HEK293 (cell line): Measurements from ENCODE around the gene CAMK2N1.

ENCODE experiments used
- CTCF ChIA-PET: fragments of 350-600 bp; formaldehyde crosslinking; extraction: SDS; loops from one replicate; lab custom pipeline; 2021; ENCODE audit warnings: antibody characterized with exemption; lab: Yijun Ruan, JAX
- POLR2A ChIA-PET: fragments of 300-600 bp; formaldehyde crosslinking; extraction: SDS; loops from one replicate; lab custom pipeline; 2020; ENCODE audit warnings: antibody characterized with exemption, inconsistent platforms; lab: Yijun Ruan, JAX
- H3K27ac ChIP-seq: fragments of 200-500 bp; sonication (Bioruptor generic); 2 replicates; pipeline ENCODE4 v1.5.1; 2014; ENCODE audit warnings: low read depth, low read length, control low read depth, inconsistent platforms; ENCODE audit errors: extremely low read depth
- H3K36me3 ChIP-seq, 2 experiments: fragments of 200-500 bp in 1 of 2; sonication (Bioruptor generic) in 1 of 2; 1 replicate in 1 of 2; 2 replicates in 1 of 2; pipeline ENCODE4 v1.5.1; 2014 to 2017; ENCODE audit warnings: inconsistent platforms in 2 of 2, low read length in 2 of 2; ENCODE audit not compliant: control insufficient read depth in 2 of 2, insufficient read depth in 1 of 2
- H3K4me1 ChIP-seq: fragments of 200-500 bp; sonication (Bioruptor generic); 2 replicates; pipeline ENCODE4 v1.5.1; 2014; ENCODE audit warnings: mild to moderate bottlenecking, low read length, inconsistent platforms; ENCODE audit not compliant: control insufficient read depth, insufficient read depth
- H3K4me3 ChIP-seq: 2 replicates; pipeline ENCODE4 v1.5.1; 2011; ENCODE audit warnings: low read depth, mild to moderate bottlenecking, control low read depth, low read length, moderate library complexity
- H3K9me3 ChIP-seq: fragments of 200-500 bp; sonication (Bioruptor generic); 2 replicates; pipeline ENCODE4 v1.5.1; 2014; ENCODE audit warnings: low read depth, low read length, inconsistent platforms; ENCODE audit not compliant: control insufficient read depth, insufficient read depth
- GFI1B ChIP-seq: fragments of 450-650 bp; formaldehyde crosslinking; IDR thresholded peaks from 2 replicates; pipeline ENCODE4 v1.5.1; 2016; ENCODE audit warnings: missing biosample characterization, missing genetic modification characterization
- HOXC10 ChIP-seq: sonication (generic); formaldehyde crosslinking; IDR thresholded peaks from 2 replicates; pipeline ENCODE4 v1.8.1; 2023; ENCODE audit warnings: mild to moderate bottlenecking, missing genetic modification reagents
- IKZF3 ChIP-seq: fragments of 450-650 bp; IDR thresholded peaks from 2 replicates; pipeline ENCODE4 v1.5.0; 2018; ENCODE audit warnings: missing biosample characterization, mild to moderate bottlenecking, missing genetic modification characterization, moderate library complexity
- KLF1 ChIP-seq: fragments of 450-650 bp; formaldehyde crosslinking; IDR thresholded peaks from 2 replicates; pipeline ENCODE4 v1.5.1; 2016; ENCODE audit warnings: missing biosample characterization, missing genetic modification characterization
- KLF17 ChIP-seq: fragments of 450-650 bp; formaldehyde crosslinking; IDR thresholded peaks from 2 replicates; pipeline ENCODE4 v1.5.1; 2016; ENCODE audit warnings: missing biosample characterization, missing genetic modification characterization
- KLF7 ChIP-seq: fragments of 450-650 bp; formaldehyde crosslinking; IDR thresholded peaks from 2 replicates; pipeline ENCODE4 v1.5.1; 2016; ENCODE audit warnings: missing biosample characterization, missing genetic modification characterization, borderline replicate concordance
- PATZ1 ChIP-seq: fragments of 450-650 bp; formaldehyde crosslinking; IDR thresholded peaks from 2 replicates; pipeline ENCODE4 v1.5.1; 2016; ENCODE audit warnings: missing biosample characterization, missing genetic modification characterization
- SETDB1 ChIP-seq: IDR thresholded peaks from one replicate; pipeline ENCODE4 v1.6.1; 2017; ENCODE audit warnings: mild to moderate bottlenecking, low read length, moderate library complexity, mixed read lengths; ENCODE audit not compliant: insufficient read length
- SP7 ChIP-seq: fragments of 450-650 bp; formaldehyde crosslinking; IDR thresholded peaks from 2 replicates; pipeline ENCODE4 v1.5.1; 2016; ENCODE audit warnings: missing biosample characterization, missing genetic modification characterization
- TCF7L2 ChIP-seq: IDR thresholded peaks from 2 replicates; pipeline ENCODE4 v1.6.1; 2011; ENCODE audit warnings: low read depth, mild to moderate bottlenecking, inconsistent platforms, low read length, moderate library complexity, borderline replicate concordance
- WT1 ChIP-seq: fragments of 450-650 bp; formaldehyde crosslinking; IDR thresholded peaks from 2 replicates; pipeline ENCODE4 v1.5.1; 2016; ENCODE audit warnings: missing biosample characterization, missing genetic modification characterization
- ZFHX2 ChIP-seq: fragments of 450-650 bp; formaldehyde crosslinking; conservative IDR thresholded peaks from 2 replicates; pipeline ENCODE4 v1.5.1; 2016; ENCODE audit warnings: missing biosample characterization, missing genetic modification characterization
- ZNF138 ChIP-seq: fragments of 450-650 bp; formaldehyde crosslinking; IDR thresholded peaks from 2 replicates; pipeline ENCODE4 v1.5.1; 2016; ENCODE audit warnings: missing biosample characterization, missing genetic modification characterization, borderline replicate concordance
- ZNF157 ChIP-seq: fragments of 450-650 bp; formaldehyde crosslinking; IDR thresholded peaks from 2 replicates; pipeline ENCODE4 v1.5.1; 2016; ENCODE audit warnings: missing biosample characterization, missing genetic modification characterization
- ZNF19 ChIP-seq: fragments of 450-650 bp; formaldehyde crosslinking; IDR thresholded peaks from 2 replicates; pipeline ENCODE4; 2016; ENCODE audit warnings: missing biosample characterization, missing genetic modification characterization, low read depth
- ZNF221 ChIP-seq: fragments of 450-650 bp; formaldehyde crosslinking; IDR thresholded peaks from 2 replicates; pipeline ENCODE4 v1.5.1; 2017; ENCODE audit warnings: missing biosample characterization, missing genetic modification characterization, borderline replicate concordance
- ZNF24 ChIP-seq: fragments of 450-650 bp; formaldehyde crosslinking; IDR thresholded peaks from 2 replicates; pipeline ENCODE4 v1.5.1; 2016; ENCODE audit warnings: missing biosample characterization, missing genetic modification characterization
- ZNF311 ChIP-seq: fragments of 450-650 bp; formaldehyde crosslinking; IDR thresholded peaks from 2 replicates; pipeline ENCODE4 v1.5.1; 2017; ENCODE audit warnings: missing biosample characterization, missing genetic modification characterization, borderline replicate concordance
- ZNF510 ChIP-seq: fragments of 450-650 bp; formaldehyde crosslinking; IDR thresholded peaks from 2 replicates; pipeline ENCODE4 v1.5.1; 2018; ENCODE audit warnings: mild to moderate bottlenecking, missing genetic modification characterization, missing biosample characterization; ENCODE audit not compliant: insufficient replicate concordance
- ZNF529 ChIP-seq: fragments of 450-650 bp; formaldehyde crosslinking; IDR thresholded peaks from 2 replicates; pipeline ENCODE4 v1.5.1; 2017; ENCODE audit warnings: missing genetic modification characterization, missing biosample characterization; ENCODE audit not compliant: insufficient replicate concordance
- ZNF561 ChIP-seq: fragments of 450-650 bp; IDR thresholded peaks from 2 replicates; pipeline ENCODE4 v1.5.1; 2018; ENCODE audit warnings: missing biosample characterization, missing genetic modification characterization, borderline replicate concordance
- ZNF585B ChIP-seq: fragments of 450-650 bp; formaldehyde crosslinking; IDR thresholded peaks from 2 replicates; pipeline ENCODE4 v1.5.1; 2016; ENCODE audit warnings: missing biosample characterization, missing genetic modification characterization
- ZNF621 ChIP-seq: fragments of 450-650 bp; formaldehyde crosslinking; IDR thresholded peaks from 2 replicates; pipeline ENCODE4 v1.5.1; 2017; ENCODE audit warnings: missing biosample characterization, missing genetic modification characterization
- ZNF623 ChIP-seq: fragments of 450-650 bp; formaldehyde crosslinking; IDR thresholded peaks from 2 replicates; pipeline ENCODE4 v1.5.1; 2016; ENCODE audit warnings: missing biosample characterization, missing genetic modification characterization
- ZNF624 ChIP-seq: fragments of 450-650 bp; formaldehyde crosslinking; IDR thresholded peaks from 2 replicates; pipeline ENCODE4 v1.5.1; 2017; ENCODE audit warnings: missing biosample characterization, missing genetic modification characterization
- ZNF626 ChIP-seq: fragments of 450-650 bp; sonication (Bioruptor Pico); formaldehyde crosslinking; IDR thresholded peaks from 2 replicates; pipeline ENCODE4 v1.5.1; 2018; ENCODE audit warnings: missing biosample characterization, missing genetic modification characterization, inconsistent platforms
- ZNF670 ChIP-seq: fragments of 450-650 bp; formaldehyde crosslinking; IDR thresholded peaks from 2 replicates; pipeline ENCODE4 v1.5.1; 2016; ENCODE audit warnings: missing biosample characterization, missing genetic modification characterization, low read depth
- ZNF707 ChIP-seq: fragments of 450-650 bp; formaldehyde crosslinking; IDR thresholded peaks from 2 replicates; pipeline ENCODE4 v1.5.1; 2016; ENCODE audit warnings: missing biosample characterization, missing genetic modification characterization
- ZNF768 ChIP-seq: fragments of 450-650 bp; formaldehyde crosslinking; IDR thresholded peaks from 2 replicates; pipeline ENCODE4 v1.5.1; 2018; ENCODE audit warnings: missing biosample characterization, mild to moderate bottlenecking, missing genetic modification characterization
- ZNF791 ChIP-seq: fragments of 450-650 bp; formaldehyde crosslinking; IDR thresholded peaks from 2 replicates; pipeline ENCODE4 v1.5.1; 2016; ENCODE audit warnings: missing biosample characterization, missing genetic modification characterization
- ZSCAN23 ChIP-seq: fragments of 450-650 bp; formaldehyde crosslinking; IDR thresholded peaks from 2 replicates; pipeline ENCODE4 v1.5.1; 2016; ENCODE audit warnings: missing biosample characterization, missing genetic modification characterization
- TF ChIP-seq, protein P1 (sequence below): fragments of 450-650 bp; formaldehyde crosslinking; IDR thresholded peaks from 2 replicates; pipeline ENCODE4 v1.5.1; 2016; ENCODE audit warnings: missing biosample characterization, missing genetic modification characterization

CAMK2N1 gene

GRCh38 chr1:20486457-20487235 is 636 bp upstream of the CAMK2N1 start:
- ChIA-PET CTCF (interaction anchor here (0.7 to 1.4 kb wide), 5 partner anchors 8 to 274 kb away, joined by 3 to 6 read pairs (median 4); no protein-coding TSS in a partner anchor), POLR2A (interaction anchor here (0.9 to 1.5 kb wide), 3 partner anchors 21 to 28 kb away, joined by 3 to 6 read pairs (median 5); partner anchors contain the start of gene MUL1)
- H3K27ac ChIP-seq = peak overlapping the region; percentile 73; the same call in 1 of the 2 replicates
- no peaks in the 10 kb centered on the region for H3K9me3 ChIP-seq
- no peaks in the 10 kb centered on the region for H3K4me1 ChIP-seq
- H3K36me3 ChIP-seq = no peaks in the 10 kb centered on the region
- H3K4me3 ChIP-seq = peak overlapping the region; percentile 70
- TF ChIP-seq ZNF138 (tag by site-specific recombination) (no peak), ZNF768 (no peak), ZNF791 (tag by site-specific recombination) (no peak), GFI1B (tag by site-specific recombination) (no peak), SP7 (tag by site-specific recombination) (peak; percentile 45), ZNF19 (tag by site-specific recombination) (no peak), PATZ1 (tag by site-specific recombination) (peak; percentile 78), KLF1 (tag by site-specific recombination) (peak; percentile 66), ZNF311 (tag by site-specific recombination) (no peak), ZNF561 (tag by site-specific recombination) (peak; percentile 54; the same call in 1 of the 2 replicates), KLF7 (tag by site-specific recombination) (peak; percentile 75; the same call in 1 of the 2 replicates), ZNF623 (tag by site-specific recombination) (no peak), SETDB1 (no peak), ZNF707 (tag by site-specific recombination) (no peak), ZNF24 (tag by site-specific recombination) (no peak; the same call in 1 of the 2 replicates), ZNF510 (tag by site-specific recombination) (no peak), ZSCAN23 (peak; percentile 73; the same call in 1 of the 2 replicates), ZFHX2 (peak; percentile 84), ZNF221 (tag by site-specific recombination) (0 out of 2 replicates have a peak, but pooled peaks have one; percentile 46), ZNF670 (tag by site-specific recombination) (no peak), IKZF3 (tag by site-specific recombination) (peak; percentile 78), WT1 (tag by site-specific recombination) (peak; percentile 75), ZNF157 (no peak), ZNF621 (tag by site-specific recombination) (no peak), HOXC10 (CRISPR knock-in tag) (no peak), ZNF626 (no peak), ZNF529 (tag by site-specific recombination) (no peak), TCF7L2 (no peak), ZNF624 (no peak), ZNF585B (tag by site-specific recombination) (no peak), KLF17 (tag by site-specific recombination) (peak; percentile 82)
- TF ChIP-seq, protein P1, sequence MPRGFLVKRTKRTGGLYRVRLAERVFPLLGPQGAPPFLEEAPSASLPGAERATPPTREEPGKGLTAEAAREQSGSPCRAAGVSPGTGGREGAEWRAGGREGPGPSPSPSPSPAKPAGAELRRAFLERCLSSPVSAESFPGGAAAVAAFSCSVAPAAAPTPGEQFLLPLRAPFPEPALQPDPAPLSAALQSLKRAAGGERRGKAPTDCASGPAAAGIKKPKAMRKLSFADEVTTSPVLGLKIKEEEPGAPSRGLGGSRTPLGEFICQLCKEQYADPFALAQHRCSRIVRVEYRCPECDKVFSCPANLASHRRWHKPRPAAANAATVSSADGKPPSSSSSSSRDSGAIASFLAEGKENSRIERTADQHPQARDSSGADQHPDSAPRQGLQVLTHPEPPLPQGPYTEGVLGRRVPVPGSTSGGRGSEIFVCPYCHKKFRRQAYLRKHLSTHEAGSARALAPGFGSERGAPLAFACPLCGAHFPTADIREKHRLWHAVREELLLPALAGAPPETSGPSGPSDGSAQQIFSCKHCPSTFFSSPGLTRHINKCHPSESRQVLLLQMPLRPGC (tag by site-specific recombination) = no peak
